ENCODE results near the gene MRPS16.

The MRPS16 gene

DNA sequence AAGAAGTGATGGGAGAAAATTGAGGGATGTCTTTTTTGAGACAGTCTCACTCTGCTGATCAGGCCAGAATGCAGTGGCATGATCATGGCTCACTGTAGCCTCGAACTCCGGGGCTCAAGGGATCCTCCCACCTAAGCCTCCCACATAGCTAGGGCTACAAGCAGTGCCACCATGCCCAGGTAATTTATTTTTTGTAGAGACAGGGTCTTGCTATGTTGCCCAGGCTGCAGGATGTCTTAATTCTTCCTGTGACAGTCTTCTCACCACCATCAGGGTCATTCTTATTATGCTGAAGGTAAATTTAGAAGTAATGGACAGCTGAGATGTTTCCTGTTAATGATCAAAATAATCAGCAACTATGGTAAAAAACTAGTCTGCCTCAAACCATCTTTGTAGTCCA, 12.5 kb downstream of the MRPS16 start:
- DNase-seq (ENCODE audit: low read depth): no peak

DNA sequence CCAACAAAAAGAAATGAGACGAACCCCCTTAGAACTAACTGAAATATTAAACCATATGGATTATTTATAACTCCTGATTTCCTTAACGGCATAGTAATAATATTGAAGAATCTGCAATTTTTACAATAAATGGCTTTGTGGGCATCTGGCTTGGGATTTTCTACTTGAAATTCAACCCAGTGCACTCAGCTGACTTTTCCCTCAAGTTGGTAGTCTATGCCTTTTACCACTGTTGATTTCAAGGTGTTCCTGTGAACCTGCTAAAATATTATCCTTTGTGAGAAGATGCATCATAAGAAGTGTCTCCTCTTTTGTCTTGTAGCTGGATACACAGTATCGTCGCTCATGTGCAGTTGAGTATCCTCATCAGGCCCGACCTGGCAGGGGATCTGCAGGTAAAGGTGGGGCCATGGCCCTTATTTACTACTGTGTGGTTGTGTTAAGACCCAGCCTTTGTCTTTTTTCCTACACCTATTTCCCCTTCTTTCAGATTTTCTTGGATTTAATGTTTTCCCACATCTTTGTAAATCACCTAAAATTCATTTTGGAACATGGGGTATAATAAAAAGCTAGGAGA, 13.4 kb downstream of the MRPS16 start:
- DNase-seq (ENCODE audit: low read depth): no peak

DNA sequence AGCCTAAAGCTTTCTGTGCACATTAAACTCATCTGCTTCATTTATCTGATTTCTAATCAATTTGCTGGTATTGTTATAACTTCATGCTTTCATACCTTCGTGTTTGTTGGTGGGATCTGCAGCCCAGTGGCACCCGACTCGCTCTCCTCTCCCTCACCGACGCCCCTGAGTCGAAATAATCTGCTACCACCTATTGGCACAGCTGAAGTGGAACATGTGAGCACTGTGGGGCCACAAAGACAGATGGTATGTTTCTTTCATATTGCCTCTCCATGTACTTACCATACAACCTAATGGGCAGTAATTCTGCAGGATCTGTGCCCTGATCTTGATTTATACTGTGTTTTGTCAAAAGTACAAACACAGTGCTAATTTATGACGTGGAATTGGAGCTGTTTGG, 17.7 kb downstream of the MRPS16 start:
- DNase-seq (ENCODE audit: low read depth): no peak

DNA sequence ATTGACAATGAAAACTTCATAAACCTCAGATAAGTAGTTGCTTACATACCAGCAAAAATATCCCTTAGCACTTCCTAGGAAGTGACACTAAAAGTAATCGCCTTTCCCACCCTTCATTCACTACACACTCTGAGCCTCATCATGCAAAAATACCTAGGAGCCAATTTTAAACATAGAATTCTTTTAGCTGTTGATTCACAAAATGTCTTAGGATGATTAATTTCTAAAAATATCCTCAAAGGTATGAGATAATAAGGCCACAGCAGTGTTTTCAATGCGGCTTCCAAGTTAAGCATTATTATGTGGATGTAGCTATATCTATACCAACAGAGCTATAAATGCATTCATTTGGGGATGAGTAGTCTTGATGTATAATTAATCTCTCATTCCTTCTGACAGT, 18.6 kb downstream of the MRPS16 start:
- DNase-seq (ENCODE audit: low read depth): no peak

DNA sequence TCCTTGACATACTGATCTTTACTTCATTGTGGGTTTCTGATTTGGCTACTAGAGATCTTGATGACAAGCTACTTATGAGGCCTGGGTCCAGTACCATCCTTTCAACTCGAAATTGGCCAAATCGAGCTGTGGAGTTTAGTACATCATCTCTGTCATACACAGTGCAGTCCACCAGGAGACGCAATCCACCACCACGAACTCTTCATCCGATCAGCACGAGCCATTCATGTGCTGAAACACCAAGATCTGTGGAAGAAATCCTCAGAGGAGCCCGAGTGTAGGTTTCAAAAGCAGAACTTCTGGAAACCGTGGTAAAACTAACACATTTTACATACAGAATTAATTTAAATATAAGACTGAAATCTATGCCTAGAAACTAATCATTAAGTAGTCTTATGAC, 19.6 kb downstream of the MRPS16 start:
- no peak for DNase-seq (ENCODE audit: low read depth)

DNA sequence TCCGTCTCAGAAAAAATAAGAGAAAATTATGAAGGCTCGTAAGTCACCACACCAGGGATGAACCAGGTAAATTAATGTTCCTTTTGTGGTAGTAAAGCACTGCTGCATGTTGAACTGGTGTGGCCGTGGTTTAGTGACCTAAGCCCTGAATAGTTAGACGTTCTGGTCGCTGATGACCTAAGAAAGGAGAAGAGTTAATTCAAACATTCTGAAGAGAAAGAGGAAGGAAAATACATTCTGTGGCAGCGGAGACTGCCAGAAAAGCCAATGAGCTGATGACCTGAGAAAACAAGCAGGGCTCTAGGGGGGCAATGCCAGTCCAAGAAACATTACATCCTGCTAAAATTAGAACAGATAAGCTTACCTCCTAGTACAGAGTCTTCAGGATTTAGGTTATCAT, 22.9 kb downstream of the MRPS16 start:
- DNase-seq (ENCODE audit: low read depth): no peak

DNA sequence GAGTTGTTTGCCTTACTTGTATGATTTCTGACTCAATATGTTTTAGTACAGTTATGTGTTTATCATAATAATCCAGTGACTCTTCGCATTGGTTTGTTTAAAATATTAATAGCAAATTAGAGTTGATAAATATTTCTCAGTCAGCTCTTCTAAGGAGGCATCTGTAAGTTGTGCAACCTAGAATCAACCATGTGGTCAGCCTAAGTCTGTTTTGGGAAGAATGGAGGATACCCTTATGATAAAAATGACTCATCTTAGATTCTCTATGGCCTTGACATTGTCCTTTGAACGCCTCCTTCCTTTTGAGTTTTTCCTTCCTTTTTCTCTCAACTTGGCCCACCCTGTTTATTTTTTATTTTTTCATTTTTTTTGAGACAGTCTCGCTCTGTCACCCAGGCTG, 24.2 kb downstream of the MRPS16 start:
- no peak for DNase-seq (ENCODE audit: low read depth)

DNA sequence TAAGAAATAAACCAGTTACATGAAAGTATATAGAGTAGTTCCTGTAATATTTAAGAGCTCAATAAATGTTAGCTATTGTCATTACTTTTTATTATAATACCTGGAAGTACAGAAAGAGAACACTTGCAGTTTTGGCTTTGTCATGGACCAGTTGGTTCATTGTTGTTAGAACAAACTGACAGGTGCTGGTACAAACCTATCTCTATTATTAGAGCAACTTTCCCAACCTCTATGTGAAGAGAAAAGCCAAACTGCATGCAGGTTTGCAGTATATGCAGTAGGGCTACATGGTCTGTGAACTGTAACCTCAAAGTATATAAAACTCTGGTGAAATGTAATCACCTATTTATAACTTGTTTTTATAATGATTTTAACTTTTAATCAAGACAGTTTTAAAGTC, 25.8 kb downstream of the MRPS16 start:
- no peak for DNase-seq (ENCODE audit: low read depth)

DNA sequence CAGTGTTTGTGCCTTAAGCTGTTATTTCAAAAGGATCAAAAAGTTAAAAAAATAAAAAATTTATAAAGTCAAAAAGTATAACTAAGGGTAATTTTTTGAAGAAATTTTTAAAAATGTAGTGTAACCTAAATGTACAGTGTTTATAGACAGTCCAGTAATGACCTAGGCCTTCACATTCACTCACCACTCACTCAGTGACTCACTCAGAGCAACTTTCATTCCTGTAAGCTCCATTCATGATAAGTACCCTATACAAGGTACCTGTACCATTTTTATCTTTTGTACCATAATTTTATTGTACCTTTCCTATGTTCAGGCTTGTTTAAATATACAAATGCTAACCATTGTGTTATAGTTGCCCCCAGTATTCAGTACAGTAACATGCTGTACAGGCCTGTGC, 26.9 kb downstream of the MRPS16 start:
- no peak for DNase-seq (ENCODE audit: low read depth)

DNA sequence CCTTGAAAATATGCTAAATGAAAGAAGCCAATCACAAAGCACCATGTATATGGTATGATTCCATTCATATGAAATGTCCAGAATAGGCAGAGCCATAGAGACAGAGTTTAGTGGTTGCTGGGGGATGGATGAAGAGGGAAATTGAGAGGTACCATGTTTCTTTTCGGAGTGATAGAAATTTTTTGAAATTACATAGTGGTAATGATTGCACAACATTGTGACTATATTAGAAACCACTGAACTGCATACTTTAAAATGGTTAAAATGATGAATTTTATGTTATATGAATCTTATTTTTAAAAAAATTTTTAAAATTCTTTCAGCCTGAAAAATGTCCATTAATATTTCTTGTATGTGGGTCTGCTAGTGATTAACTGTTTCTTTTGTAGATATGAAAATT, 31.5 kb downstream of the MRPS16 start:
- no peak for DNase-seq (ENCODE audit: low read depth)

DNA sequence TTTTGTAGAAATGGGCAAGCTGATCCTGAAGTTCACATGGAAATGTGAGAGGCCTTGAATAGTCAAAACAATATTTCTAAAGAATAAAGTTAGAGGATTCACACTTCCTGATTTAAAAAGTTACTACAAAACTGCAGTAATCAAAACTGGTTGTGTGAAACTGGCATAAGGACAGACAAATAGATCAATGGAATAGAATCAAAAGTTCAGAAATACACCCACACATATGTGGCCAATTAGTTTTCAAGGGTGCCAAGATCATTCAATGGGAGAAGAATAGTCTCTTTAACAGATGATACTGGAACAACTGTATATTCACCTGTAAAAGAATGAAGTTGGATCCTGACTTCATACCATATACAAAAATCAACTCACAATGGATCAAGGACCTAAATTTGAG, 33.1 kb downstream of the MRPS16 start:
- DNase-seq (ENCODE audit: low read depth): no peak

DNA sequence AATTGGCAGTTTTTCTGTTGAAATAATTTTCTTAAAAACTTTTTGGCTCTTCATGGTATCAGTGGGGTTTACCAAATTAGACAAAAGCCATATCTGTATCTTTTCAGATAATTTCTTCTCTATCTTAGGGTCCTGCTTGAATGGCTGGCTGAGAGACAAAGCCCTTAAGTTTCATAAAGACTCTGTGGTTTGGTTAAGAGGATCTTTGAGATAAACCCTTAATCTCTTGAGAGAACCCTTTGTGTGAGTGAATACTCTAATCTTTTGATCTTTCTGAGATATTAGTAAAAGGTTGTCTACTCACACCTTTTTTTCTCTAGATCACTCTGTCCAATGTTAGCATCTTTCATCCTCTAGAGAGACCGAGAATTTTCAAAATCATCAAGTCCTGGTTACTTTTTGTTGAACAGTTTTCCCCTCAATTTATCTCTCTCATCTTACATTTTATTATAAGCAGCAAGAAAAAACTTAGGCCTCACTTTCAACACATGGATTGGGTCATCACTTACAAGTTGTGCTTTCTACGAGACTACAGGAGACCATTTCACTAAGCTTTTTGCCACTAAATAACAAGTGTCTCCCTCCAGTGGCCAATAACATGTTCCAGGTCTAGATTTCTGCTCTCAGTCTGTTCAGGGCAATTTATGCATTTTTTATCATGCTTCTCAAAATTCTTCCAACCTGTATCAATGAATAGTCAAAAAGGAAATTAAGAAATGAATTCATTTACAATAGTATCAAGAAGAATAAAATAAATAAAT, 33.8 kb downstream of the MRPS16 start:
- DNase-seq (ENCODE audit: low read depth): no peak

DNA sequence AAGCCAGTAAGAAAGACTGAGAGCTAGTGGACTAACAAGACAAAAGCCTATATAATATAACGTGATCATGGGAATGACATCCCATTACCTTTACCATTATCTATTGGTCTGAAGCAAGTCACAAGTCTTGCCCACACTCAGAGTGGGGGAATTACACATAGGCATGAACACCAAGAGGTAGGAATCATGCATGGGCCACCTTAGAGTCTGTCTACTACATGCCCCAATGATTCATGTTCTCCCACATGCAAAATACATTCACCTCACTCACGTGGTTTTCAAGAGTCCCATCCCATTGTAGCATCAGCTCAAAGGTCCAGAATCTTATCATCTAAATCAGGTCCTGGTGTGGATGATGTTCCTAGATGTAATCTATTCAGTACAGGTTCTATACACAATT, 34.8 kb downstream of the MRPS16 start:
- DNase-seq (ENCODE audit: low read depth): no peak

DNA sequence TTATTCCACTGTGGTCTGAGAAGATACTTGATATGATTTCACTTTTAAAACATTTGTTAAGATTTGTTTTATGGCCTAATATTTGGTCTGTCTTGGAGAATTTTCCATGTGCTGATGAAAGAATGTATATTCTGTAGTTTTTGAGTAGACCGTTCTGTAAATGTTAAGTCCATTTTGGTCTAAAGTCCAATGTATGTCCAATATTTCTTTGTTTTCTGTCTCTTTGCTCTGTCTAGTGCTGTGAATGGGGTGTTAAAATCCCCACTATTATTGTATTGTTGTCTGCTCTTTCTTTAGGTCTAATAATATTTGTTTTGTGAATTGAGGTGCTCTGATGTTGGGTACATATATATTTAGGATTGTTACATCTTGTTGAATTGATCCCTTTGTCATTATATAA, 36.7 kb downstream of the MRPS16 start:
- DNase-seq (ENCODE audit: low read depth): no peak

DNA sequence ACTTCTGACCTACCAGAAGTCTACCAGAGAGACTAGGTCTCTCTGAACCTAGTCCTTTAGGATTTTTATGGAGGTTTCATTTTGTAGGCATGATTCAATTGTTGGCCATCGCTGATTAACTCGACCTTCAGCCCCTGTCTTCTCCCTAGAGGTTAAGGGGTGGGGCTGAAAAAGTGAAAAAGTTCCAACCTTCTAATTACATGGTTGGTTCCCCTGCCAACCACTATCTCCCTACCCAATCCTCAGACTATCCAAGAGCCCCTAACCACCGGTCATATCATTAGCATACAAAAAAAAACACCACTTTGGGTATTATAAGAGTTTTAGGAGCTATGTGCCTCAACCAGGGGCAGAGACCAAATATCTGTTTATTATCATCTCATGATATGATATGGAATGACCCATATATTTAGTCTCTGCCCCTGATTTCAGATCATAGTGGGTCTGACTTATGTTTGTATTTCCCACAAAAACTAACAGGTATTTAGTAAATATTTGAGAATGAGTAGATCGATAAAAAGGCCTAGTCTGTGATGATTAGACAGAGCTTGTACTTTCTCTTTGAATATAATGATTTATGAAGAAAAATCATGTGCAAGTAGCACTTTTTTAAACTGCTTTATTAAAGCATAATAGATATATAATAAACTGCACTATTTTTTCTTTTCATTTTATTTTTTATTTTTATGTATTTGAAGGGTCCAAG, 41.2 kb downstream of the MRPS16 start:
- DNase-seq (ENCODE audit: low read depth): no peak

DNA sequence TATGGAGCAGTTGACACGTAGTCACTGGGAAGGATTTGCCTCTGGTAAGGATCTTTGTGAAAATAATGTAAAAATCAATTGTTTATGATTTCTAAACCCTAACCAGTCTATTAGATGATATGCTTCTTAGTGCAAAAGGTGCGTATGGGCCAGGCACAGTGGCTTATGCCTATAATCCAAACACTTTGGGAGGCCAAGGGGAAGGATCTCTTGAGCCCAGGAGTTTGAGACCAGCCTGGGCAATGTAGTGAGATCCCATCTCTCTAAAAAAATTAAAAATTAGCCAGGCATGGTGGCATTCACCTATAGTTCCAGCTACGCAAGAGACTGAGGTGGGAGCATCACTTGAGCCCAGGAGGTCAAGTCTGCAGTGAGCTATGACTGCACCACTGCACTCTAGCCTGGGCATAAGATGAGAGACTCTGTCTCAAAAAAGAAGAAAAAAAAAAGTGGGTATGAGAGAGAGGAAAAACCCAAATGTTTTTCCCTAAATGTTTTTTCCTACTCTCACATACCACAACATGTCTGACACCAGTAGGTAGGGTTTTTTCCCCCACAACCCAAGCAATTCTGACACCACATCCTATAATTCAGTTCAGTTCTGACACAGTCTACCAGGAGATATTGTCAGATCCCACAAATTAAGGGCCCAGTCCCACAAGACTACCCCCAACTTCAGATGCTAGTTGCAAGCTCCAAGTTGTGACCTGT, 41.9 kb downstream of the MRPS16 start:
- DNase-seq (ENCODE audit: low read depth): no peak

DNA sequence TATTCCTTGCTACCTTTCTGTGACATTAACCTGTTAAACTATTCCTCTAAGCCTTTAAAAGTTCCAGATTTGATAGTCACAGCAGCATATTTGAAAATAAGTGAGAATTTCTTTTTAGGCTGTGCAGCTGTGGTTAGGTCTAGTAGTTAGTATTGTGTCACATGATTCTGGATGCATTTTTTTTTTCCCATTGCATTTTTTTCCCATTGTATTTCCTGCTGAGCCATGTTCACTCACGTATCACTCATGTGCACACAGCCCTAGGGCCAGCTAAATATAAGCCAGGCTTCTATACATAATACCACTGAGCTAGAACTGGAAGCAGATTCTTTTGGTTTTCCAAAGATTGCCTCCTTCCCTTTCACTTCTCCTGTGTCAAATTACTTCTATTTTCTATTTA, 42.7 kb downstream of the MRPS16 start:
- DNase-seq (ENCODE audit: low read depth): no peak

DNA sequence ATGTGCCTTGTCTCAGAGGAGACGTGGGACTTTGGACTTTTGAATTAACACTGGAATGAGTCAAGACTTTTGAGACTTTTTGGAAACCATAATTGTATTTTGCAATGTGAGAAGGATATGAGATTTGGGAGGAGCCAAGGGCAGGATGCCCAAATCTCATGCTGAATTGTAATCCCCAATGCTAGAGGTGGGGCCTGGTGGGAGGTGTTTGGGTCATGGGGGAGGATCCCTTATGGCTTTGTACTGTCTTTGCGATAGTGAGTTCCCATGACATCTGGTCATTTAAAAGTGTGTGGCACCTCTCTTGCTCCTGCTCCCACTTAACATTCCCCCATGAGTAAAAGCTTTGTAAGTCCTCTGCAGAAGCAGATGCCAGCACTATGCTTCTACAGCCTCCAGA, 44.6 kb downstream of the MRPS16 start:
- no peak for DNase-seq (ENCODE audit: low read depth)

DNA sequence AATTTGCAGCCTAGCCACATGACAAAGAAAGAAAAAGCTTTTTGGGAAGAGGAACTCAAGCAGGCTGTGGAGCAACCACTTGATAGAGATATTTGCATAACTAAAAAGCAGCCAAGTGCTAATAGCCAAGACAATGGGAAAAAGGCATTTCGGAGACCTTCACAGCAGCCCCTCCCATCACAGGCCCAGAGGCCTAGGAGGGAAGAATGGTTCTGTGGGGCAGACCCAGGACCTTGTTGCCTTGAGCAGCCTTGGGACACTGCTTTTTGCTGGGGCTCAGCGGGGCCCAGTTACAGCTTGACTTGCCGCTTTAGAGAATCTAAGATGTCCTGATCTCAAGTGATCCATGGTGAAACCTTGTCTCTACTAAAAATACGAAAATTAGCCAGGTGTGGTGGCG, 46.1 kb downstream of the MRPS16 start:
- no peak for DNase-seq (ENCODE audit: low read depth)

DNA sequence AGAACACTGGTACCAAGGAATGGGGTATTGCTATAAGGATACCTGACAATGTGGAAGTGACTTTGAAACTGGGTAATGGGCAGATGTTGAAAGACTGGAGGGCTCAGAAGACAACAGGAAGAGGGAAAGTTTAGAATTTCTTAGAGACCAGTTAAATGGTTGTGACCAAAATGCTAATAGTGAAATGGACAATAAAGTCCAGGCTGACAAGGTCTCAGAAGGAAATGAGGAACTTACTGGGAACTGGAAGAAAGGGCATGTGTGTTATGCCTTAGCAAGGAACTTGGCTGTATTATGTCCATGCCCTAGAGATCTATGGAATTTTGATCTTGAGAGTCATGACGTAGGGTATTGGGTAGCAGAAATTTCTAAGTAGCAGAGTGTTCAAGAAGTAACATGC, 46.6 kb downstream of the MRPS16 start:
- DNase-seq (ENCODE audit: low read depth): no peak

DNA sequence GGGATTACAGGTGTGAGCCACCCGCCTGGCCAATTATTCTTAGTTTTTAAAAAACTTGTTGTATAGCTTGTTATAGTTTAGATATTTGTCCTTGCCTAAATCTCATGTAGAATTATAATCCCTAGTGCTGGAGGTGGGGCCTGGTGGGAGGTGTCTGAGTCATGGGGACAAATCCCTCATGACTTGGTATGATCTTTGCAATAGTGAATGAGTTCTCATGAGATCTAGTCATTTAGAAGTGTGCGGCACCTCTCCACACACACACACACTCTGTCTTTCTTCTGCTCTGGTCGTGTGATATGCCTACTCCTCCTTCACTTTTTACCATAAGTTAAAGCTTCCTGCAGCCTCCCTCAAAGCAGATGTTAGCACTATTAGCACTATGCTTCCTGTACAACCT, 47.4 kb downstream of the MRPS16 start:
- DNase-seq (ENCODE audit: low read depth): no peak

Measured in stimulated activated CD8-positive, alpha-beta memory T cell treated with anti-CD3 and anti-CD28 coated beads, Interleukin-7, amount 100 ng/mL, for 24 hours (primary cell).